ENCODE data around the gene PTPN18.
A peak's percentile ranks its signal among the peaks of the same experiment; 100 is the strongest.

Gene PTPN18

GRCh38 chr2:130381619-130382018, 25.8 kb downstream of the PTPN18 start:
- Histone ChIP-seq H3K4me1 (ENCODE audit: control insufficient read depth, insufficient read depth, low read length) (no peaks in the 10 kb centered on the region), H3K9ac (ENCODE audit: low read length) (no peak overlapping the region), H3K36me3 (ENCODE audit: control insufficient read depth, insufficient read depth, low read length) (peaks cover under 1% of the 10 kb centered on the region), H3K27ac (ENCODE audit: low read depth, low read length) (no peak overlapping the region), H3K4me3 (ENCODE audit: low read length) (no peak overlapping the region), H3K27me3 (ENCODE audit: control insufficient read depth, insufficient read depth, low read length) (no peaks in the 10 kb centered on the region)

- H3K27ac ChIP-seq (ENCODE audit: low read depth, low read length): no peak overlapping the region
- H3K4me1 ChIP-seq (ENCODE audit: control insufficient read depth, insufficient read depth, low read length): no peaks in the 10 kb centered on the region
- H3K36me3 ChIP-seq (ENCODE audit: control insufficient read depth, insufficient read depth, low read length): no peaks in the 10 kb centered on the region
- no peak overlapping the region for H3K4me3 ChIP-seq (ENCODE audit: low read length)
- H3K9ac ChIP-seq (ENCODE audit: low read length): no peak overlapping the region
- no peaks in the 10 kb centered on the region for H3K27me3 ChIP-seq (ENCODE audit: control insufficient read depth, insufficient read depth, low read length)
These were observed 26.6 kb downstream of the PTPN18 start for GRCh38 chr2:130382313-130382917.

GRCh38 chr2:130385709-130386108, 29.9 kb downstream of the PTPN18 start:
- Histone ChIP-seq H3K27ac (ENCODE audit: low read depth, low read length) (no peak overlapping the region), H3K9ac (ENCODE audit: low read length) (no peak overlapping the region), H3K27me3 (ENCODE audit: control insufficient read depth, insufficient read depth, low read length) (no peaks in the 10 kb centered on the region), H3K4me1 (ENCODE audit: control insufficient read depth, insufficient read depth, low read length) (no peaks in the 10 kb centered on the region), H3K4me3 (ENCODE audit: low read length) (no peak overlapping the region), H3K36me3 (ENCODE audit: control insufficient read depth, insufficient read depth, low read length) (no peaks in the 10 kb centered on the region)

- H3K36me3 ChIP-seq (ENCODE audit: control insufficient read depth, insufficient read depth, low read length): no peaks in the 10 kb centered on the region
- no peak overlapping the region for H3K4me3 ChIP-seq (ENCODE audit: low read length)
- H3K27ac ChIP-seq (ENCODE audit: low read depth, low read length): no peak overlapping the region
- H3K9ac ChIP-seq (ENCODE audit: low read length): no peak overlapping the region
- H3K4me1 ChIP-seq (ENCODE audit: control insufficient read depth, insufficient read depth, low read length): no peaks in the 10 kb centered on the region
- H3K27me3 ChIP-seq (ENCODE audit: control insufficient read depth, insufficient read depth, low read length): no peaks in the 10 kb centered on the region
These were observed 31.2 kb downstream of the PTPN18 start for GRCh38 chr2:130387071-130387400.

- H3K27me3 ChIP-seq (ENCODE audit: control insufficient read depth, insufficient read depth, low read length): no peaks in the 10 kb centered on the region
- no peak overlapping the region for H3K9ac ChIP-seq (ENCODE audit: low read length)
- no peaks in the 10 kb centered on the region for H3K36me3 ChIP-seq (ENCODE audit: control insufficient read depth, insufficient read depth, low read length)
- H3K4me1 ChIP-seq (ENCODE audit: control insufficient read depth, insufficient read depth, low read length): no peaks in the 10 kb centered on the region
- no peak overlapping the region for H3K4me3 ChIP-seq (ENCODE audit: low read length)
- no peak overlapping the region for H3K27ac ChIP-seq (ENCODE audit: low read depth, low read length)
These were observed 31.9 kb downstream of the PTPN18 start for GRCh38 chr2:130387804-130388203.

GRCh38 chr2:130388221-130388907, 32.5 kb downstream of the PTPN18 start:
- no peak overlapping the region for H3K27ac ChIP-seq (ENCODE audit: low read depth, low read length)
- no peak overlapping the region for H3K9ac ChIP-seq (ENCODE audit: low read length)
- no peak overlapping the region for H3K4me3 ChIP-seq (ENCODE audit: low read length)
- H3K36me3 ChIP-seq (ENCODE audit: control insufficient read depth, insufficient read depth, low read length): no peaks in the 10 kb centered on the region
- H3K4me1 ChIP-seq (ENCODE audit: control insufficient read depth, insufficient read depth, low read length): no peaks in the 10 kb centered on the region
- H3K27me3 ChIP-seq (ENCODE audit: control insufficient read depth, insufficient read depth, low read length): no peaks in the 10 kb centered on the region

- H3K27ac ChIP-seq (ENCODE audit: low read depth, low read length): no peak overlapping the region
- H3K4me3 ChIP-seq (ENCODE audit: low read length): no peak overlapping the region
- H3K27me3 ChIP-seq (ENCODE audit: control insufficient read depth, insufficient read depth, low read length): no peaks in the 10 kb centered on the region
- no peaks in the 10 kb centered on the region for H3K36me3 ChIP-seq (ENCODE audit: control insufficient read depth, insufficient read depth, low read length)
- H3K9ac ChIP-seq (ENCODE audit: low read length): no peak overlapping the region
- H3K4me1 ChIP-seq (ENCODE audit: control insufficient read depth, insufficient read depth, low read length): no peaks in the 10 kb centered on the region
These were observed 33.5 kb downstream of the PTPN18 start for GRCh38 chr2:130389358-130389757.

GRCh38 chr2:130389783-130390182, 33.9 kb downstream of the PTPN18 start:
- H3K9ac ChIP-seq (ENCODE audit: low read length): no peak overlapping the region
- no peaks in the 10 kb centered on the region for H3K4me1 ChIP-seq (ENCODE audit: control insufficient read depth, insufficient read depth, low read length)
- no peak overlapping the region for H3K27ac ChIP-seq (ENCODE audit: low read depth, low read length)
- H3K36me3 ChIP-seq (ENCODE audit: control insufficient read depth, insufficient read depth, low read length): no peaks in the 10 kb centered on the region
- H3K4me3 ChIP-seq (ENCODE audit: low read length): no peak overlapping the region
- H3K27me3 ChIP-seq (ENCODE audit: control insufficient read depth, insufficient read depth, low read length): no peaks in the 10 kb centered on the region

- H3K4me3 ChIP-seq (ENCODE audit: low read length): peak overlapping the region; percentile 62
- peak overlapping the region; percentile 84 for H3K27ac ChIP-seq (ENCODE audit: low read depth, low read length)
- H3K4me1 ChIP-seq (ENCODE audit: control insufficient read depth, insufficient read depth, low read length): no peaks in the 10 kb centered on the region
- H3K36me3 ChIP-seq (ENCODE audit: control insufficient read depth, insufficient read depth, low read length): no peaks in the 10 kb centered on the region
- H3K9ac ChIP-seq (ENCODE audit: low read length): no peak overlapping the region
- no peaks in the 10 kb centered on the region for H3K27me3 ChIP-seq (ENCODE audit: control insufficient read depth, insufficient read depth, low read length)
These were observed 34.7 kb downstream of the PTPN18 start for GRCh38 chr2:130390460-130391057.

GRCh38 chr2:130391058-130391871, 35.4 kb downstream of the PTPN18 start:
- Histone ChIP-seq H3K4me1 (ENCODE audit: control insufficient read depth, insufficient read depth, low read length) (no peaks in the 10 kb centered on the region), H3K27me3 (ENCODE audit: control insufficient read depth, insufficient read depth, low read length) (no peaks in the 10 kb centered on the region), H3K27ac (ENCODE audit: low read depth, low read length) (peak overlapping the region; percentile 84), H3K36me3 (ENCODE audit: control insufficient read depth, insufficient read depth, low read length) (no peaks in the 10 kb centered on the region), H3K9ac (ENCODE audit: low read length) (peak overlapping the region; percentile 65), H3K4me3 (ENCODE audit: low read length) (peak overlapping the region; percentile 62)

GRCh38 chr2:130391872-130392670, 36.2 kb downstream of the PTPN18 start:
- Histone ChIP-seq H3K27ac (ENCODE audit: low read depth, low read length) (peak overlapping the region; percentile 84), H3K9ac (ENCODE audit: low read length) (no peak overlapping the region), H3K36me3 (ENCODE audit: control insufficient read depth, insufficient read depth, low read length) (no peaks in the 10 kb centered on the region), H3K27me3 (ENCODE audit: control insufficient read depth, insufficient read depth, low read length) (no peaks in the 10 kb centered on the region), H3K4me1 (ENCODE audit: control insufficient read depth, insufficient read depth, low read length) (no peaks in the 10 kb centered on the region), H3K4me3 (ENCODE audit: low read length) (peak overlapping the region; percentile 62)
